NT2/D1 (cell line): Measurements from ENCODE around the gene GABRB3.

ENCODE experiments used
- DNase-seq: peaks from one replicate; pipeline ENCODE4 v3.0.0-alpha.2; 2011; ENCODE audit warnings: low read depth, low spot score
- H3K27me3 ChIP-seq: 2 replicates; pipeline ENCODE4 v1.6.0; 2011; ENCODE audit warnings: mild to moderate bottlenecking; ENCODE audit not compliant: insufficient read length, insufficient read depth
- H3K36me3 ChIP-seq: 2 replicates; pipeline ENCODE4 v1.6.1; 2011; ENCODE audit warnings: mild to moderate bottlenecking, low read length, mixed read lengths; ENCODE audit not compliant: insufficient read depth, insufficient read length
- H3K4me1 ChIP-seq: 2 replicates; pipeline ENCODE4 v1.5.1; 2011; ENCODE audit not compliant: insufficient read depth, insufficient read length
- H3K4me3 ChIP-seq: 2 replicates; pipeline ENCODE4 v1.5.1; 2011; ENCODE audit warnings: low read depth; ENCODE audit not compliant: insufficient read length
- H3K9ac ChIP-seq: 2 replicates; pipeline ENCODE4 v1.6.0; 2011; ENCODE audit warnings: low read depth; ENCODE audit not compliant: insufficient read length
- H3K9me3 ChIP-seq: 2 replicates; pipeline ENCODE4 v1.5.1; 2011; ENCODE audit warnings: mild to moderate bottlenecking, low read length; ENCODE audit not compliant: insufficient read depth
- SUZ12 ChIP-seq: IDR thresholded peaks from 2 replicates; pipeline ENCODE4 v1.6.1; 2011; ENCODE audit not compliant: insufficient read length, insufficient read depth; ENCODE audit errors: extremely low read depth
- YY1 ChIP-seq: IDR thresholded peaks from 2 replicates; pipeline ENCODE4 v1.6.1; 2011; ENCODE audit not compliant: insufficient read length, insufficient read depth
- ZNF274 ChIP-seq: IDR thresholded peaks from 2 replicates; pipeline ENCODE4 v1.6.1; 2011; ENCODE audit warnings: mild to moderate bottlenecking, low read depth, low read length

Gene GABRB3

DNA sequence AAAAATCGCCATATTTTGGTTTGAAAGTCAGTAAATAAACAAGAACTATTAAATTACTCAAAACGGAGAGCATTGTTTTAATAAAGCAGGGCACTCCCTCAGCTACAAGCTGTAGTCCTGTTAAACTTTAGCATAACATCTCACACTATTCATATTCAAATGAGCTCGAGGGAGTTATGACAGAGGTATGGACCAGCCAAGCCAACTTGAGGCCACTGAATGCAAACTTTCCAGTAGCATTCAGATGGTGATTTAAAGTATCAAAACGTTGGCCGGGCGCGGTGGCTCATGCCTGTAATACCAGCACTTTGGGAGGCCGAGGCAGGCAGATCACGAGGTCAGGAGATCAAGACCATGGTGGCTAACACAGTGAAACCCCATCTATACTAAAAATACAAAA, 132.9 kb downstream of the GABRB3 start:
- Histone ChIP-seq H3K4me3 (no peak overlapping the region), H3K9ac (no peak overlapping the region), H3K9me3 (no peaks in the 10 kb centered on the region), H3K36me3 (peaks cover 3% of the 10 kb centered on the region), H3K4me1 (no peaks in the 10 kb centered on the region), H3K27me3 (no peaks in the 10 kb centered on the region)
- TF ChIP-seq YY1 (no peak), ZNF274 (no peak), SUZ12 (no peak)
- no peak for DNase-seq

- Histone ChIP-seq H3K4me1 (peaks cover 2% of the 10 kb centered on the region), H3K9ac (no peak overlapping the region), H3K9me3 (no peaks in the 10 kb centered on the region), H3K4me3 (no peak overlapping the region), H3K27me3 (no peaks in the 10 kb centered on the region), H3K36me3 (no peaks in the 10 kb centered on the region)
- TF ChIP-seq ZNF274 (no peak), YY1 (no peak), SUZ12 (no peak)
- no peak for DNase-seq
Measured at GRCh38 chr15:26635614-26636013, 137.3 kb downstream of the GABRB3 start.

GRCh38 chr15:26635105-26635504, 137.8 kb downstream of the GABRB3 start:
- Histone ChIP-seq H3K36me3 (no peaks in the 10 kb centered on the region), H3K9me3 (no peaks in the 10 kb centered on the region), H3K4me1 (peaks cover 2% of the 10 kb centered on the region), H3K4me3 (no peak overlapping the region), H3K27me3 (no peaks in the 10 kb centered on the region), H3K9ac (no peak overlapping the region)
- no peak for TF ChIP-seq ZNF274
- no peak for TF ChIP-seq YY1
- TF ChIP-seq SUZ12 = no peak
- DNase-seq = no peak

- no peak overlapping the region for H3K9ac ChIP-seq
- no peaks in the 10 kb centered on the region for H3K36me3 ChIP-seq
- H3K4me1 ChIP-seq = peaks cover 2% of the 10 kb centered on the region
- no peaks in the 10 kb centered on the region for H3K27me3 ChIP-seq
- TF ChIP-seq YY1 = no peak
- no peak for TF ChIP-seq ZNF274
- TF ChIP-seq SUZ12 = no peak
- H3K4me3 ChIP-seq = no peak overlapping the region
- no peak for DNase-seq
- no peaks in the 10 kb centered on the region; the same call in 1 of the 2 replicates for H3K9me3 ChIP-seq
Measured at GRCh38 chr15:26634319-26634718, 138.5 kb downstream of the GABRB3 start.

DNA sequence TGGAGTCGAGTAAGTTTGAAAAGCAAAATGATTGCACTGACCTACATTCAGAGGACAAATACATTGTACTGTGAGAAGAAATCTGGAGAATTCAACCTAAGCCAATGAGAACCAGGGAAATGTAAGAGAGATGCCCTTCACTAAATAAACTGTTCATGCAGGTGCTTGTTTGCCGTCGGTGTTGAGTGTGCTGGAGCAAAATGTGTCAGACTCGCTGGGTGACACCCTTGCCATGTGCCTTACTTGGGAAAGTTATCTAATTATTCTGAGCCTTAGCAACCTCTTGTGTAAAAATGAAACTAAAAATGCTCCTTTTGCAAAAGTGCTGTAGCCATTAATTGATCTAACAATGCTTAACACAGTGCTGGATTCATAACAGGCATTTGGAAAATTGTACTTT, 140.4 kb downstream of the GABRB3 start:
- DNase-seq = no peak
- Histone ChIP-seq H3K27me3 (no peaks in the 10 kb centered on the region), H3K4me3 (no peak overlapping the region), H3K9ac (no peak overlapping the region), H3K9me3 (no peaks in the 10 kb centered on the region; the same call in 1 of the 2 replicates), H3K4me1 (peaks cover 2% of the 10 kb centered on the region), H3K36me3 (no peaks in the 10 kb centered on the region)
- TF ChIP-seq ZNF274 = no peak
- no peak for TF ChIP-seq SUZ12
- TF ChIP-seq YY1 = no peak

- H3K27me3 ChIP-seq = no peaks in the 10 kb centered on the region
- peaks cover 2% of the 10 kb centered on the region for H3K4me1 ChIP-seq
- H3K4me3 ChIP-seq = no peak overlapping the region
- H3K9ac ChIP-seq = no peak overlapping the region
- no peaks in the 10 kb centered on the region for H3K36me3 ChIP-seq
- TF ChIP-seq YY1 (no peak), SUZ12 (no peak), ZNF274 (no peak)
- H3K9me3 ChIP-seq = no peaks in the 10 kb centered on the region; the same call in 1 of the 2 replicates
- DNase-seq = no peak
Measured at GRCh38 chr15:26631894-26632293, 141.0 kb downstream of the GABRB3 start.

GRCh38 chr15:26630857-26631256, 142.0 kb downstream of the GABRB3 start:
- no peak for DNase-seq
- H3K4me3 ChIP-seq = no peak overlapping the region
- TF ChIP-seq SUZ12 = no peak
- no peak for TF ChIP-seq ZNF274
- H3K9me3 ChIP-seq = no peaks in the 10 kb centered on the region; the same call in 1 of the 2 replicates
- no peak overlapping the region for H3K9ac ChIP-seq
- H3K4me1 ChIP-seq = peaks cover 2% of the 10 kb centered on the region
- H3K36me3 ChIP-seq = no peaks in the 10 kb centered on the region
- no peaks in the 10 kb centered on the region for H3K27me3 ChIP-seq
